Epithelial cell of proximal tubule (primary cell): ENCODE measurements around the gene SLC41A3. TPM values are rescaled to one million over a fixed set of nuclear protein-coding genes. Genes with fewer than 3 reads are reported as not detected.

Source experiments
- DNase-seq: peaks from one replicate; pipeline ENCODE4 v3.0.0-alpha.2; 2011; ENCODE audit warnings: low read depth
- H3K4me3 ChIP-seq: 2 replicates; pipeline ENCODE4 v1.5.1; 2011; ENCODE audit warnings: low read depth, mild to moderate bottlenecking, low read length
- CTCF ChIP-seq: conservative IDR thresholded peaks from 2 replicates; pipeline ENCODE4 v1.5.1; 2012; ENCODE audit warnings: low read depth, mild to moderate bottlenecking, low read length
- total RNA-seq: library from RNA; depleted of rRNA; stranded (reverse); fragments of >200 nt; gene quantifications from 2 replicates; pipeline ENCODE4 v1.2.3, GENCODE V29; 2015

The SLC41A3 gene
- total RNA-seq, 1 donor from 2014 or later = 41.6 TPM

- H3K4me3 ChIP-seq = no peak overlapping the region
- no peak for DNase-seq
- TF ChIP-seq CTCF = no peak
Observed at GRCh38 chr3:126017362-126017761, 66.6 kb downstream of the SLC41A3 start.

- H3K4me3 ChIP-seq = no peak overlapping the region
- DNase-seq = no peak
- no peak for TF ChIP-seq CTCF
Observed at GRCh38 chr3:126016616-126017015, 67.3 kb downstream of the SLC41A3 start.

- DNase-seq = no peak
- TF ChIP-seq CTCF = no peak
- H3K4me3 ChIP-seq = no peak overlapping the region
Observed at GRCh38 chr3:126015075-126015474, 68.8 kb downstream of the SLC41A3 start.

GRCh38 chr3:126014252-126014651 lies 69.7 kb downstream of the SLC41A3 start:
- no peak overlapping the region for H3K4me3 ChIP-seq
- TF ChIP-seq CTCF = no peak
- DNase-seq = no peak

- DNase-seq = no peak
- no peak for TF ChIP-seq CTCF
- H3K4me3 ChIP-seq = no peak overlapping the region
Observed at GRCh38 chr3:126013751-126014156, 70.2 kb downstream of the SLC41A3 start.

GRCh38 chr3:126009181-126009580 lies 74.7 kb downstream of the SLC41A3 start:
- H3K4me3 ChIP-seq = no peak overlapping the region
- no peak for TF ChIP-seq CTCF
- no peak for DNase-seq

- no peak for TF ChIP-seq CTCF
- DNase-seq = no peak
- no peak overlapping the region for H3K4me3 ChIP-seq
Observed at GRCh38 chr3:126008219-126008618, 75.7 kb downstream of the SLC41A3 start.
